T-helper 2 cell (primary cell): ENCODE measurements around the gene PRKACA.

Experiments
- DNase-seq, 5 experiments: peaks; one replicate each; pipeline versions ENCODE4 v3.0.0 to v3.0.0-alpha.2; 2012 to 2022

PRKACA gene

DNA sequence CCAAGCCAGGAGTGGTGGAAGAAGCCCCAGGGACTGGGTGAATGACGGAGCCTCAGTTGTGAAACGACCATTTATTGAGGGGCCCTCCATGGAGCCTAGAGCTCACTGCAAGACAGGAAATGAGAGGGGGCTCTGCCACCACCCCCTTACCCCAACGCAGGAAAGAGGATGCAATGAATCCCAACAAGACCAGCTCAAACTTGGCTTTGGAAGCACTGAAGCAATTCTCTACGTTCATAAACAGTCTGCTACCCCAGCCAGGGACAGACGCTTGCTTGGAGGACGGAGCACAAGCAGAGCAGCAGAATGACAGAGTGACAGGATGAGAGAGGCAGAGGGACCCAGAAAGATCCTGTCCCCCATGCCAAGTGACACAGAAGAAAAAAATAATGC lies 1.0 kb downstream of the PRKACA start:
- DNase-seq = no peak

DNA sequence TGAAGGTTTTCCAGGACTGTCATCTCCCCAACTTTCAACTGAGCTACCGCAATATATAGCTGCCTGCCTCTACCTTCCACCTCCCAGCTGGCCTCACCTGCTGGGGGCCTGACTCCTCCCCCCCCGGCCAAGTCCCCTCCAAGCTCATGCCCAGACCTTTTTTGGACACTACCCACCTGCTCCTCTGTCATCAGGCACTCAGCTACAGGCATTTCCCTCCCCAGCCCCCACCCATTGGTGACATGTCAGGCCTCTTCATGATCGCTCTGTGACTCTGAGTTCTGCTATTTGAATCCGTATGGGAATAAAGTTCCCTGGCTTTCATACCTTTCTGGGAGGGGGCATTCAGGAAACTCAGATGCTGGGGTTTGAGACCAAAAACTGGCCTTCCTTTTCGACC lies 1.8 kb downstream of the PRKACA start:
- no peak for DNase-seq

GRCh38 chr19:14114854-14115253 lies 2.7 kb downstream of the PRKACA start:
- peak in 4 of 5 experiments; percentile 17 to 48 (median 32) for DNase-seq

- no peak for DNase-seq
Observed at GRCh38 chr19:14114439-14114838, 3.1 kb downstream of the PRKACA start.

DNA sequence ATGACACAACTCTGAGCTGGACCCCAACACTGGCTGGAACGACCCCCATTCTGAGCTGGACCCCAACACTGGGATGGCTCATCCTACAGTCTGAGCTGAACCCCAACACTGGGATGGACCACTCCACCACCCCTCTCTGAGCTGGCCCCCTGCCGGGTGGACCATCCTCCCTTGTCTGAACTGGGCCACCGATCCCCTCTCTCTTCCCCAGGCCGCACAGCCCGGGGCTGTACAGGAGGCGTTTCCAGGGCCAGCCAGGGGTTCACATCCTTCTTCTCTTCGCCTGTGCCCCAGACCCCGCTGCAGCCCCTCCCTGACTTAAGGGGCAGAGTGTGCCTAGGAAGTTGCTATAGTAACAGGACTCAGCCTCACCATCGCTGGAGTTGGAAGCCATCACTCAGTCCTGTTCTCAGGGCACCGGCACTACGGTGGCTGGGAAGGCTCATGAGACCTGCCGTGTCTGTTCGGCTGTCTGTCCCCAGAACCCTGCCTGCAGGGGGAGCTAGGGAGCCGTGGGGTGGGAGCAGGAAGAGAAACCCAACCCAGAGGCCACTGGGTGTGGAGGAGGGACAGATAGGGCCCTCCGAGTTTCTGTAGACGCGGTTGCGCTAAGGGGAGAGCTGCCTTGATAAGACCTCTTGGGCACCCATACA lies 3.7 kb downstream of the PRKACA start:
- peak in 3 of 5 experiments; percentile 20 to 56 (median 48) for DNase-seq

DNA sequence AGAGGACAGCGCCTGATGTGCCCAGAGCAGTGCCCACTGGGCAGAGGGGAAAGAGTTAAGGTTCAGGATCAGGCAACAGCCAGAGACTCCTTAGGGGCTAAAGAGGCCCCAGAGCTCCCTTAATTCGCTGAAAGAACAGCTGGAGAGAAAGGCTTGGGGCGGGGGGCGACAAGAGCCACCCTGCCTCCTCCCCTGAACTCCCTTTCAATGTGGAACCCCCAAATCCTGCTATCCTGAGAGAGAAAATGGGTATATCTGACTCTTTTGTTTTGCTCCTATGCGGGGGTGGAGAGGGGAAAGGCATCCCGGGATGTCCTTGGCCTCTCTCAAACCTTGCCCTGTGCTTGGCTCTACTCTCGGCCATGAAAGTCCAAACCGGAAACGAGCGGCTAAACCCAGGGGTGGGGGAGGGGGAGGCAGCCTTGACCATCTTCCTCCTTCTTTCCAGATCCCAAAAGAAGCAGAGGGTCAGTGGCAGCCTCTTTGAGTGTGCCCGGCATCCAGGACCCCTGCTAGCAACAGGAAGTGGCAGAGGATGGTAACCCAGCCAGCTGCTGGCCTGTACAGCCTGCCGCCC lies 4.7 kb downstream of the PRKACA start:
- no peak for DNase-seq

DNA sequence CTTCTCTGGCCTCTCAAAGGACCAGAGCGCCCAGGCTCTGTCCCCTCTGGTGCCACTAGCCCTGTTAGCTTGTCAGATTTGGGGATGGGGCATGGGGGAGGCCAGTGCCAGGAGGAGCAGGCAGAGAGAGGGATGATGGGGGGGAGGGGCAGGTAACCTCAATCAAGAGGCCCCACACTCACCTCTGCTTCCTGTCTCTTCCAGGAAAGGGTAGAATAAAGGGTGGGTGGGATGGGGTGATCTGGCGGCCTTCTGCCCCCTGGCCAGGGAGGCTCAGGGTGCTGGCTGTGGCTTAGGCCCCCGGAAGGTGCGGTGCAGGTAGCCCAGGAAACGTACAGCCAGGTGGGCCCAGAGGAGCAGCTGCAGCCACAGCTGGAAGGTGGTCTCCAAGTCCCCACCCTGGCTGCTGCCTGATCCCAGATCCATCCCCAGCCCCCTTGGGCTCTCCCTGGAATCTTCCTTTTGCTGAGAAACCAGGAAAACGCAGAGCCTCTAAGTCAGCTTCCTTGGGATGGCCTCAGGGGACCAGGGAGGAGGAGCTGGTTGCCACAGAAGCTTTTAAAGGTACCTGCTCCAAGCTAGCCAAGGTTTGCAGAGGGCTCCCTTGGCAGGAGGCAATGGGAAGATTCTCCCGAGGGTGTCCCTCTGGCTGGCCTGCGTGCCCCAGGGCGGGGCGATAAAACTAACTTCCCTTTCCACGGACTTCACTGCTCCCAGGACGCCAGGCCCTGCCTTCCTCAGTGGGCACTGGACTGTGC lies 5.3 kb downstream of the PRKACA start:
- DNase-seq = no peak

GRCh38 chr19:14111486-14111885 lies 6.1 kb downstream of the PRKACA start:
- no peak for DNase-seq

DNA sequence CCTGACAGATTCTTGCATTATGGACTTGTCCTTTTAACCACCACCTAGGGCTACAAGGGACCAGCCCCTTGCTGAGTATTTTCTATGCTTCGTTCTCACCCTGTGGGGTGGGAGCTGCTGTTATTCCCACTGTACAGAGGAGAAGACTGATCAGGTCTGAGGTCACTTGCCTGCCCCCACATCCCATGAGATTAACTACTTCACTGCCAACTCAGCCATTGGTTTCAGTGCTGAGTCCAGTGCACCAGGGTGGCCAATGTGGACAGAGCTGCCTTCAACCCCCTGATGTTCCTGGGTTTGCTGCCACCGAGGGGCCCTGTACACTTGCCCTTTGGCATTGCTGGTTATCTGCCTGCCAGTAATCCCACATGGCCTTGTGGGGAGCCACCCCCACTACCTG lies 6.9 kb downstream of the PRKACA start:
- DNase-seq = no peak

DNA sequence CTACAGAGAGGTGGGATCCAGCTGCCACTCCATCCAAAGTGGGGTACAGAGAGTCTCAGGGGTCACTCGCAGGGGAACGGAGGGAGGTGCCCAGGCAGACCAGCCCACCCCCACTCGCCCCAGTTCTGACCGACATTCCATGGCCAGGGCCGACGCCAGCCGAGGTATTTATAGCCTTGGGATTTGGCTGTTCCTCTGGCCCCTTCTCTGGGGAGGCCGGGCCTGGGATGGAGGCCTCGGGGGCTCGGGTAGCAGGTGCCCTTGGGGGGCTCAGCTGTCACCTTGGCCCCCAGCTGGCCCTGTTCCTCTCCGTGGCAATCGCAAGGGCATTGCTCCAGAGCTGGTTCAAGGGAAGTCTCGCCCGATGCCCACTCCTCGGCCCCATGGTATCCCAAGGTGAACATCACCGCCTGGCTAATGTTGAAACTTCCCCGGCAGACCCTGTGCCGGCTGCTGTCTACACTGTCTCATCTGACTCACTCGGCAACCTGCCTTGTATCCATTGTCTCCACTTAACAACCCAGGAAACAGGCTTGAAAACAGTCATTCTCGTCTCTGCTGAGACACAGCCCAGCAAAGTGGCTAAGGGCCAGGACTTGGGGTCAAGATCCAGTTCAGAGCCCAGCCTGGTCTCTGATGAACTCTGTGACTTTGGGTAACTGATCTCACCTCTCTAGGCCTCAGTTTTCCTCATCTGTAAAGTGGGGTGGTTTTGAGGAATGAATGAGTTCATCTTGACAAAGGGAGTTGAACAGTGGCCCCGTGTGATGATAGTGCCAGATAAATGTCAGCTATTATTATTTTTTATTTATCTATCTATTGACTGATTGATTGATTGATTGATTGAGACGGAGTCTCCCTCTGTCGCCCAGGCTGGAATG lies 9.7 kb downstream of the PRKACA start:
- DNase-seq = no peak

GRCh38 chr19:14106840-14107239 lies 10.7 kb downstream of the PRKACA start:
- no peak for DNase-seq

DNA sequence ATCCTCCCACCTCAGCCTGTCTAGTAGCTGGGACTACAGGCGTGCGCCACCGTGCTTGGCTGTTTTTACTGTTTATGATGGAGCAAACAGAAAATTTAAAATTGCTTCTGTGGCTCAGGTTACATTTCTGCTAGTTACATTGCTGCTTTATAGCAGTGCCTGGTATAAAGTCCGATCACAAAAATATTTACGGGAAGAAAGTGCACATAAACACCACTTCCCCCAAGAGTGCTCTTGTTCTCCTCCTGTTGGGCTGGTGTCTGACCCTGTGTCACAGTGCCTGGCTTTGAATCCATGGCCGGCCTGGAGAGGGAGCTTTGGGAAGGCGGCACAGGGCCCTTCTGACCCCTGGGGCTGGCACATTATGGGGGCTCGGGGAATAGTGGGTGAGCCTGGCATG lies 11.9 kb downstream of the PRKACA start:
- DNase-seq = no peak

DNA sequence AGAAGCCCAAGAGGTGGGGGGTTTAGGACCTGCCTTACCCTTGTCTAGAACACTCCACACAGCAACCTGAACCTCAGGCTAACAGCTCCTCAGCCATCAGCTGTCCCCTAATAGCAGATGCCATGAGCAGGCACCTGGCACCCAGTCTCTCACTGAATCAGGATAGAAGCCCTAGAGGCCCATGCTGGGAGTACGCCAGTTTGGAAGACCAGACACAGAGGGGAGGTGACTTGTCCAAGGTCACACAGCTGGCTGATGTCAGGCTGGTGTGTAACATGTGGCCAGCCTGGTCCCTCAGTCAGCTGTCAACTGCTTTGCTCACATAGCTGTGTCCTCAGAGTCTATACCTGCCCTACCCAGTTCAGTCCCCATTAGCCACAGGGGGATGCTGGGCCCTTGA lies 14.3 kb downstream of the PRKACA start:
- DNase-seq = no peak

GRCh38 chr19:14102756-14103155 lies 14.8 kb downstream of the PRKACA start:
- no peak for DNase-seq

- DNase-seq = no peak
Observed at GRCh38 chr19:14102102-14102696, 15.4 kb downstream of the PRKACA start.

DNA sequence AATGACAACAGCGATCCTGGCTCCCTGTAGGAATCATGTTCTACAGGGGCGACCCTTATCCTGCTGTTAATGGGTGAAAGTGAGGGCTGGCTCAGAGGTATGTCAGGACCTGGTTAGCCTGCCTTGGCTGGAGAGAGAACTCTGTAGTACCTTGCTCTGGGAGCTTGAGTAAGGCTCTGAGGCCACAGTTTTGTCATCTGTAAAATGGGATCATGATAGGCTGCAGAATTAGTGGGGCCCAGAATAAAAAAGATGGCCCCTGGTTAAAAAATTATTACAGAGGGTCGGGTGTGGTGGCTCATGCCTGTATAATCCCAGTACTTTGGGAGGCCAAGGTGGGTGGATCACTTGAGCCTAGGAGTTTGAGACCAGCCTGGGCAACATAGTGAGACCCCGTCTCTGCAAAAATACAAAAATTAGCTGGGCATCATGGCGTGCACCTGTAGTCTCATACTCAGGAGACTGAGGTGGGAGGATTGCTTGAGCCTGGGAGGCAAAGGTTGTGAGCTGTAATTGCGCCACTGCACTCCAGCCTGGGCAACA lies 16.5 kb downstream of the PRKACA start:
- DNase-seq = no peak

- no peak for DNase-seq
Observed at GRCh38 chr19:14097532-14098151, 19.9 kb downstream of the PRKACA start.

- DNase-seq = no peak
Observed at GRCh38 chr19:14096272-14096992, 21.1 kb downstream of the PRKACA start.

- no peak for DNase-seq
Observed at GRCh38 chr19:14094854-14095253, 22.7 kb downstream of the PRKACA start.

GRCh38 chr19:14093117-14093823 lies 24.3 kb downstream of the PRKACA start:
- no peak for DNase-seq
